IPS-18c (cell line): Measurements from ENCODE around the gene RUVBL2.

Source experiments
- H3K4me3 ChIP-seq: 2 replicates; pipeline ENCODE4 v1.7.0; 2013; ENCODE audit warnings: low read depth, mild to moderate bottlenecking, low read length, moderate library complexity; ENCODE audit not compliant: insufficient read depth
- H3K9me3 ChIP-seq: one replicate; pipeline ENCODE4 v1.6.1; 2013; ENCODE audit warnings: mild to moderate bottlenecking, low read length, moderate library complexity; ENCODE audit not compliant: control insufficient read depth, insufficient read depth

Gene RUVBL2

GRCh38 chr19:48962029-48962848 lies 31.4 kb upstream of the RUVBL2 start:
- Histone ChIP-seq H3K9me3 (no peaks in the 10 kb centered on the region), H3K4me3 (no peak overlapping the region)

GRCh38 chr19:48962849-48963165 lies 30.9 kb upstream of the RUVBL2 start:
- no peak overlapping the region for H3K4me3 ChIP-seq

GRCh38 chr19:48963371-48964204 lies 30.1 kb upstream of the RUVBL2 start:
- Histone ChIP-seq H3K4me3 (peak overlapping the region; percentile 50), H3K9me3 (no peaks in the 10 kb centered on the region)

More at GRCh38 chr19:48962849-48963165, 30.9 kb upstream of the RUVBL2 start:
- no peaks in the 10 kb centered on the region for H3K9me3 ChIP-seq

GRCh38 chr19:48964205-48965039 lies 29.3 kb upstream of the RUVBL2 start:
- H3K4me3 ChIP-seq: peak overlapping the region; percentile 50
- H3K9me3 ChIP-seq: peaks cover 2% of the 10 kb centered on the region

- H3K4me3 ChIP-seq: peak within 1 kb of the TSS; percentile 70
- peaks cover 2% of the 10 kb centered on the region for H3K9me3 ChIP-seq
Measured at GRCh38 chr19:48965040-48965805, 28.5 kb upstream of the RUVBL2 start, which contains the start of gene FTL. TSS of gene FTL (plus strand) at chr19:48965309. CDS start at chr19:48965508, 199 bp downstream.

GRCh38 chr19:48965806-48966540 lies 27.7 kb upstream of the RUVBL2 start:
- Histone ChIP-seq H3K9me3 (peaks cover 2% of the 10 kb centered on the region), H3K4me3 (peak overlapping the region; percentile 70)

GRCh38 chr19:48966541-48967345 lies 26.9 kb upstream of the RUVBL2 start:
- peak overlapping the region; percentile 70; the same call in 1 of the 2 replicates for H3K4me3 ChIP-seq
- peaks cover 2% of the 10 kb centered on the region for H3K9me3 ChIP-seq

GRCh38 chr19:48967346-48968178 lies 26.1 kb upstream of the RUVBL2 start:
- H3K4me3 ChIP-seq: no peak overlapping the region
- H3K9me3 ChIP-seq: peaks cover 2% of the 10 kb centered on the region

- Histone ChIP-seq H3K9me3 (peaks cover 2% of the 10 kb centered on the region), H3K4me3 (no peak overlapping the region)
Measured at GRCh38 chr19:48968179-48968661, 25.5 kb upstream of the RUVBL2 start.

- peaks cover 2% of the 10 kb centered on the region for H3K9me3 ChIP-seq
- H3K4me3 ChIP-seq: no peak overlapping the region
Measured at GRCh38 chr19:48968813-48969218, 24.9 kb upstream of the RUVBL2 start.

- peaks cover 2% of the 10 kb centered on the region for H3K9me3 ChIP-seq
- H3K4me3 ChIP-seq: no peak overlapping the region
Measured at GRCh38 chr19:48969276-48970138, 24.2 kb upstream of the RUVBL2 start.

GRCh38 chr19:48970139-48970766 lies 23.4 kb upstream of the RUVBL2 start:
- H3K4me3 ChIP-seq: no peak overlapping the region; the same call in 1 of the 2 replicates
- H3K9me3 ChIP-seq: peaks cover 2% of the 10 kb centered on the region

- no peak overlapping the region for H3K4me3 ChIP-seq
Measured at GRCh38 chr19:48970923-48971395, 22.7 kb upstream of the RUVBL2 start.

More at GRCh38 chr19:48970923-48971395, 22.7 kb upstream of the RUVBL2 start:
- H3K9me3 ChIP-seq: peaks cover 2% of the 10 kb centered on the region
